GM12878 (cell line): ENCODE results near the gene ETFBKMT. TPM values are rescaled to one million over a fixed set of nuclear protein-coding genes. Genes with fewer than 3 reads are reported as not detected.

Experiments
- ATAC-seq: fragments of 200-7000 bp; cut with Tn5 transposase; 3 replicates; pipeline ENCODE4 v1.9.1; 2020; ENCODE audit warnings: mild to moderate bottlenecking, moderate library complexity
- BruUV-seq: library from RNA; stranded (reverse); fragments of 400-500 nt; replicated peaks from 2 replicates; lab custom pipeline; 2021; lab: Mats Ljungman, UMichigan
- CTCF ChIA-PET: fragments of 300-600 bp; sonication (Branson Sonifier 250); formaldehyde crosslinking; extraction: SDS; loops from one replicate; lab custom pipeline; 2021; ENCODE audit warnings: inconsistent platforms; lab: Yijun Ruan, JAX
- POLR2A ChIA-PET: fragments of 350-600 bp; formaldehyde crosslinking; extraction: SDS; loops from one replicate; lab custom pipeline; 2021; ENCODE audit warnings: inconsistent platforms; lab: Charles Lee
- RAD21 ChIA-PET: fragments of 300-600 bp; sonication (Branson Sonifier 250); formaldehyde crosslinking; loops from one replicate; lab custom pipeline; 2023; ENCODE audit warnings: antibody characterized with exemption; ENCODE audit not compliant: unreplicated experiment; lab: Charles Lee
- SMC1A ChIA-PET: fragments of 300-600 bp; sonication (Branson Sonifier 250); formaldehyde crosslinking; loops from one replicate; lab custom pipeline; 2023; ENCODE audit not compliant: unreplicated experiment, uncharacterized antibody; lab: Charles Lee
- DNase-seq: peaks from one replicate; pipeline ENCODE4 v3.0.0-alpha.2; 2011; ENCODE audit warnings: low read depth, low spot score
- FAIRE-seq: peaks from 3 replicates; lab custom pipeline; 2011; peaks lifted over from hg19 to GRCh38; lab: Jason Lieb, UNC
- H2AFZ ChIP-seq: 2 replicates; pipeline ENCODE4 v1.6.0; 2011; ENCODE audit warnings: low read depth, low read length, control low read depth; ENCODE audit not compliant: control insufficient read depth
- H3K27ac ChIP-seq: 2 replicates; pipeline ENCODE4 v1.5.1; 2011; ENCODE audit warnings: control low read depth; ENCODE audit not compliant: control insufficient read depth, insufficient read depth
- H3K27me3 ChIP-seq, 2 experiments: replicated peaks in 1 of 2; 2 replicates each; pipeline versions ENCODE4 v1.6.0 to v1.6.1; 2011; ENCODE audit warnings: low read length in 1 of 2; ENCODE audit not compliant: control insufficient read depth in 2 of 2, insufficient read depth in 2 of 2
- H3K36me3 ChIP-seq, 2 experiments: 2 replicates each; pipeline ENCODE4 v1.5.1; 2011; ENCODE audit warnings: low read length in 1 of 2; ENCODE audit not compliant: control insufficient read depth in 2 of 2, insufficient read depth in 2 of 2
- H3K4me1 ChIP-seq: 2 replicates; pipeline ENCODE4 v1.6.1; 2011; ENCODE audit warnings: mild to moderate bottlenecking, low read length, moderate library complexity, mixed read lengths; ENCODE audit not compliant: control insufficient read depth, insufficient read depth
- H3K4me2 ChIP-seq: 2 replicates; pipeline ENCODE4 v1.6.0; 2011; ENCODE audit warnings: control low read depth; ENCODE audit not compliant: control insufficient read depth, insufficient read depth
- H3K4me3 ChIP-seq: fragments of 200-600 bp; sonication (generic); 2 replicates; pipeline ENCODE4 v1.5.1; 2016
- H3K79me2 ChIP-seq: 2 replicates; pipeline ENCODE4 v1.6.0; 2011; ENCODE audit warnings: low read length; ENCODE audit not compliant: control insufficient read depth, insufficient read depth
- H3K9ac ChIP-seq: 2 replicates; pipeline ENCODE4 v1.8.0; 2011; ENCODE audit warnings: low read length, control low read depth, mixed read lengths; ENCODE audit not compliant: control insufficient read depth, insufficient read depth
- H3K9me3 ChIP-seq: replicated peaks from 3 replicates; pipeline ENCODE4 v1.5.1; 2011; ENCODE audit warnings: mild to moderate bottlenecking, low read length; ENCODE audit not compliant: control insufficient read depth, insufficient read depth
- H4K20me1 ChIP-seq: 2 replicates; pipeline ENCODE4 v1.6.0; 2011; ENCODE audit not compliant: control insufficient read depth, insufficient read depth
- ASH2L ChIP-seq: fragments of 300-600, 200-600 bp; sonication (generic); IDR thresholded peaks from 2 replicates; pipeline ENCODE4 v1.6.1; 2017; ENCODE audit warnings: low read depth, mild to moderate bottlenecking, borderline replicate concordance
- CBX5 ChIP-seq: sonication (generic); IDR thresholded peaks from 2 replicates; pipeline ENCODE4 v1.6.1; 2016; ENCODE audit warnings: low read depth, moderate library complexity, mild to moderate bottlenecking, inconsistent platforms
- CHD2 ChIP-seq: IDR thresholded peaks from 2 replicates; pipeline ENCODE4 v1.6.1; 2011; ENCODE audit warnings: low read depth, low read length, improper control_type of control experiment, borderline replicate concordance
- EP300 ChIP-seq, 2 experiments: fragments of 150-350 bp in 1 of 2; IDR thresholded peaks; 2 replicates each; pipeline ENCODE4 v1.6.1; 2011 to 2012; ENCODE audit warnings: low read depth in 2 of 2, low read length in 2 of 2, borderline replicate concordance in 1 of 2, improper control_type of control experiment in 1 of 2, inconsistent platforms in 1 of 2; ENCODE audit not compliant: control insufficient read depth in 1 of 2
- HDGF ChIP-seq: fragments of 450-650 bp; IDR thresholded peaks from 2 replicates; pipeline ENCODE4 v1.6.1; 2016; ENCODE audit warnings: antibody characterized with exemption
- MEF2B ChIP-seq: fragments of 450-650 bp; IDR thresholded peaks from 2 replicates; pipeline ENCODE4 v1.6.1; 2018; ENCODE audit warnings: mild to moderate bottlenecking, moderate library complexity; ENCODE audit not compliant: partially characterized antibody, poor library complexity, severe bottlenecking
- PKNOX1 ChIP-seq: fragments of 450-650 bp; IDR thresholded peaks from 2 replicates; pipeline ENCODE4 v1.6.1; 2016; ENCODE audit warnings: mild to moderate bottlenecking
- SRF ChIP-seq, 2 experiments: IDR thresholded peaks; 2 replicates each; pipeline ENCODE4 v1.6.1; 2011; ENCODE audit warnings: low read depth in 2 of 2, low read length in 2 of 2, mild to moderate bottlenecking in 1 of 2, moderate library complexity in 1 of 2
- STAT1 ChIP-seq: fragments of 450-650 bp; conservative IDR thresholded peaks from 2 replicates; pipeline ENCODE4 v1.6.1; 2014; ENCODE audit warnings: antibody characterized with exemption, mild to moderate bottlenecking
- TCF3 ChIP-seq: IDR thresholded peaks from 2 replicates; pipeline ENCODE4 v1.6.1; 2012; ENCODE audit warnings: low read depth, mild to moderate bottlenecking, low read length, borderline replicate concordance; ENCODE audit not compliant: insufficient read depth
- WGBS: methylation state at CpG from one replicate; pipeline ENCODE4 v1.1.6; 2016; ENCODE audit warnings: low lambda C conversion rate; ENCODE audit not compliant: insufficient replicate concordance, insufficient coverage; ENCODE audit errors: missing lambda C conversion rate; 5-methylcytosine and 5-hydroxymethylcytosine counted together
- in situ Hi-C: fragments of 300-500 bp; cut with MboI; formaldehyde crosslinking; loops from 9 replicates; pipeline ENCODE4 v1.14.3; 2018; ENCODE audit warnings: mixed read lengths
- intact Hi-C: fragments of 100-400 bp; cut with micrococcal nuclease; formaldehyde crosslinking; loops from one replicate; pipeline ENCODE4 v1.14.2; 2022; ENCODE audit not compliant: unreplicated experiment
- polyA plus RNA-seq, 11 experiments: library from polyadenylated mRNA; depleted of rRNA in 4 of 11; unstranded in 6 of 11; stranded (reverse) in 5 of 11; fragments of >200 nt; fragmentation: Nextera tagmentation in 4 of 11; fragmentation: Illumina TruSeq in 1 of 11; extraction: Ambion mirVana in 4 of 11; extraction: Trizol in 1 of 11; gene quantifications; 1 replicate in 1 of 11; 2 replicates in 10 of 11; pipeline versions ENCODE4 v1.2.1 to v1.2.3, GENCODE V29; 2011 to 2016; ENCODE audit warnings: inconsistent platforms in 2 of 11, missing spikeins in 2 of 11, low read depth in 1 of 11
- total RNA-seq, 4 experiments: library from RNA; depleted of rRNA in 3 of 4; stranded (reverse); fragments of >200 nt in 3 of 4; fragmentation: Illumina TruSeq in 1 of 4; extraction: Trizol in 1 of 4; gene quantifications; 2 replicates each; pipeline versions ENCODE4 v1.2.1 to v1.2.3, GENCODE V29; 2013 to 2021
- TF ChIP-seq, protein P1 (sequence below): IDR thresholded peaks from 2 replicates; pipeline ENCODE4 v1.6.1; 2012; ENCODE audit warnings: low read depth, low read length, improper control_type of control experiment
- TF ChIP-seq, protein P2 (sequence below): fragments of 450-650 bp; IDR thresholded peaks from 2 replicates; pipeline ENCODE4 v1.6.1; 2017; ENCODE audit warnings: mild to moderate bottlenecking, moderate library complexity
- TF ChIP-seq, protein P3 (sequence below): fragments of 150-350 bp; IDR thresholded peaks from 2 replicates; pipeline ENCODE4 v1.6.1; 2016; ENCODE audit warnings: low read depth, low read length

Gene ETFBKMT
- total and polyA plus RNA-seq, 10 of the 15 experiments (the other 5 are each of a cell fraction or from before 2014, with no cell fraction given): 0.25 to 1.1 (median 0.65) TPM

GRCh38 chr12:31622038-31622437 is 37.5 kb upstream of the ETFBKMT start:
- Histone ChIP-seq H3K27me3 (no peaks in the 10 kb centered on the region), H2AFZ (no peak overlapping the region), H3K4me1 (peaks cover 12% of the 10 kb centered on the region), H3K4me2 (no peak overlapping the region), H3K36me3 (no peaks in the 10 kb centered on the region), H4K20me1 (no peaks in the 10 kb centered on the region), H3K9me3 (peaks cover 6% of the 10 kb centered on the region; the same call in 2 of the 3 replicates), H3K79me2 (no peaks in the 10 kb centered on the region), H3K27ac (no peak overlapping the region), H3K4me3 (no peak overlapping the region), H3K9ac (no peak overlapping the region)
- ChIA-PET POLR2A (no interaction called here), RAD21 (no interaction called here), SMC1A (interaction anchor here (1.0 kb wide), 1 partner anchor 347 kb away, joined by 3 read pairs; no protein-coding TSS in a partner anchor), CTCF (interaction anchor here (0.8 kb wide), 1 partner anchor 201 kb away, joined by 3 read pairs; no protein-coding TSS in a partner anchor)
- DNase-seq (no peak), FAIRE-seq (no peak), ATAC-seq (no peak)
- in situ Hi-C loops (no loop called here), intact Hi-C loops (no loop called here)
- WGBS: 71% methylated on average over 4 of the region's 4 CpGs
- no TSS peak for BruUV-seq
- TF ChIP-seq HDGF: no peak
- no peak for TF ChIP-seq SRF (IDR thresholded peaks at IDR 0.05; ENCODE audit: low read depth in 2 of 2, low read length in 2 of 2)
- no peak for TF ChIP-seq MEF2B
- TF ChIP-seq PKNOX1: no peak
- no peak for TF ChIP-seq ASH2L
- no peak for TF ChIP-seq TCF3
- TF ChIP-seq CBX5: no peak
- TF ChIP-seq CHD2: no peak
- no peak for TF ChIP-seq STAT1
- TF ChIP-seq, protein P1, sequence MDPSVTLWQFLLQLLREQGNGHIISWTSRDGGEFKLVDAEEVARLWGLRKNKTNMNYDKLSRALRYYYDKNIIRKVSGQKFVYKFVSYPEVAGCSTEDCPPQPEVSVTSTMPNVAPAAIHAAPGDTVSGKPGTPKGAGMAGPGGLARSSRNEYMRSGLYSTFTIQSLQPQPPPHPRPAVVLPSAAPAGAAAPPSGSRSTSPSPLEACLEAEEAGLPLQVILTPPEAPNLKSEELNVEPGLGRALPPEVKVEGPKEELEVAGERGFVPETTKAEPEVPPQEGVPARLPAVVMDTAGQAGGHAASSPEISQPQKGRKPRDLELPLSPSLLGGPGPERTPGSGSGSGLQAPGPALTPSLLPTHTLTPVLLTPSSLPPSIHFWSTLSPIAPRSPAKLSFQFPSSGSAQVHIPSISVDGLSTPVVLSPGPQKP: no peak
- TF ChIP-seq, protein P2, sequence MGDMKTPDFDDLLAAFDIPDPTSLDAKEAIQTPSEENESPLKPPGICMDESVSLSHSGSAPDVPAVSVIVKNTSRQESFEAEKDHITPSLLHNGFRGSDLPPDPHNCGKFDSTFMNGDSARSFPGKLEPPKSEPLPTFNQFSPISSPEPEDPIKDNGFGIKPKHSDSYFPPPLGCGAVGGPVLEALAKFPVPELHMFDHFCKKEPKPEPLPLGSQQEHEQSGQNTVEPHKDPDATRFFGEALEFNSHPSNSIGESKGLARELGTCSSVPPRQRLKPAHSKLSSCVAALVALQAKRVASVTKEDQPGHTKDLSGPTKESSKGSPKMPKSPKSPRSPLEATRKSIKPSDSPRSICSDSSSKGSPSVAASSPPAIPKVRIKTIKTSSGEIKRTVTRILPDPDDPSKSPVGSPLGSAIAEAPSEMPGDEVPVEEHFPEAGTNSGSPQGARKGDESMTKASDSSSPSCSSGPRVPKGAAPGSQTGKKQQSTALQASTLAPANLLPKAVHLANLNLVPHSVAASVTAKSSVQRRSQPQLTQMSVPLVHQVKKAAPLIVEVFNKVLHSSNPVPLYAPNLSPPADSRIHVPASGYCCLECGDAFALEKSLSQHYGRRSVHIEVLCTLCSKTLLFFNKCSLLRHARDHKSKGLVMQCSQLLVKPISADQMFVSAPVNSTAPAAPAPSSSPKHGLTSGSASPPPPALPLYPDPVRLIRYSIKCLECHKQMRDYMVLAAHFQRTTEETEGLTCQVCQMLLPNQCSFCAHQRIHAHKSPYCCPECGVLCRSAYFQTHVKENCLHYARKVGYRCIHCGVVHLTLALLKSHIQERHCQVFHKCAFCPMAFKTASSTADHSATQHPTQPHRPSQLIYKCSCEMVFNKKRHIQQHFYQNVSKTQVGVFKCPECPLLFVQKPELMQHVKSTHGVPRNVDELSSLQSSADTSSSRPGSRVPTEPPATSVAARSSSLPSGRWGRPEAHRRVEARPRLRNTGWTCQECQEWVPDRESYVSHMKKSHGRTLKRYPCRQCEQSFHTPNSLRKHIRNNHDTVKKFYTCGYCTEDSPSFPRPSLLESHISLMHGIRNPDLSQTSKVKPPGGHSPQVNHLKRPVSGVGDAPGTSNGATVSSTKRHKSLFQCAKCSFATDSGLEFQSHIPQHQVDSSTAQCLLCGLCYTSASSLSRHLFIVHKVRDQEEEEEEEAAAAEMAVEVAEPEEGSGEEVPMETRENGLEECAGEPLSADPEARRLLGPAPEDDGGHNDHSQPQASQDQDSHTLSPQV: no peak
- TF ChIP-seq EP300 (IDR thresholded peaks at IDR 0.05; ENCODE audit: borderline replicate concordance in 1 of 2, control insufficient read depth in 1 of 2, low read depth in 2 of 2, low read length in 2 of 2): no peak
- TF ChIP-seq, protein P3, sequence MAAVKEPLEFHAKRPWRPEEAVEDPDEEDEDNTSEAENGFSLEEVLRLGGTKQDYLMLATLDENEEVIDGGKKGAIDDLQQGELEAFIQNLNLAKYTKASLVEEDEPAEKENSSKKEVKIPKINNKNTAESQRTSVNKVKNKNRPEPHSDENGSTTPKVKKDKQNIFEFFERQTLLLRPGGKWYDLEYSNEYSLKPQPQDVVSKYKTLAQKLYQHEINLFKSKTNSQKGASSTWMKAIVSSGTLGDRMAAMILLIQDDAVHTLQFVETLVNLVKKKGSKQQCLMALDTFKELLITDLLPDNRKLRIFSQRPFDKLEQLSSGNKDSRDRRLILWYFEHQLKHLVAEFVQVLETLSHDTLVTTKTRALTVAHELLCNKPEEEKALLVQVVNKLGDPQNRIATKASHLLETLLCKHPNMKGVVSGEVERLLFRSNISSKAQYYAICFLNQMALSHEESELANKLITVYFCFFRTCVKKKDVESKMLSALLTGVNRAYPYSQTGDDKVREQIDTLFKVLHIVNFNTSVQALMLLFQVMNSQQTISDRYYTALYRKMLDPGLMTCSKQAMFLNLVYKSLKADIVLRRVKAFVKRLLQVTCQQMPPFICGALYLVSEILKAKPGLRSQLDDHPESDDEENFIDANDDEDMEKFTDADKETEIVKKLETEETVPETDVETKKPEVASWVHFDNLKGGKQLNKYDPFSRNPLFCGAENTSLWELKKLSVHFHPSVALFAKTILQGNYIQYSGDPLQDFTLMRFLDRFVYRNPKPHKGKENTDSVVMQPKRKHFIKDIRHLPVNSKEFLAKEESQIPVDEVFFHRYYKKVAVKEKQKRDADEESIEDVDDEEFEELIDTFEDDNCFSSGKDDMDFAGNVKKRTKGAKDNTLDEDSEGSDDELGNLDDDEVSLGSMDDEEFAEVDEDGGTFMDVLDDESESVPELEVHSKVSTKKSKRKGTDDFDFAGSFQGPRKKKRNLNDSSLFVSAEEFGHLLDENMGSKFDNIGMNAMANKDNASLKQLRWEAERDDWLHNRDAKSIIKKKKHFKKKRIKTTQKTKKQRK: no peak
